T-helper 1 cell (primary cell): ENCODE measurements around the gene IL15RA.
"Not testable (repeated sequence)": the region's sequence is repeated elsewhere in the genome, so short reads cannot be mapped to it uniquely, and the experiment has no call there.

ENCODE experiments used
- DNase-seq, 5 donors: peaks; one replicate each; pipeline ENCODE4 v3.0.0-alpha.2; 2012 to 2020

Gene IL15RA

DNA sequence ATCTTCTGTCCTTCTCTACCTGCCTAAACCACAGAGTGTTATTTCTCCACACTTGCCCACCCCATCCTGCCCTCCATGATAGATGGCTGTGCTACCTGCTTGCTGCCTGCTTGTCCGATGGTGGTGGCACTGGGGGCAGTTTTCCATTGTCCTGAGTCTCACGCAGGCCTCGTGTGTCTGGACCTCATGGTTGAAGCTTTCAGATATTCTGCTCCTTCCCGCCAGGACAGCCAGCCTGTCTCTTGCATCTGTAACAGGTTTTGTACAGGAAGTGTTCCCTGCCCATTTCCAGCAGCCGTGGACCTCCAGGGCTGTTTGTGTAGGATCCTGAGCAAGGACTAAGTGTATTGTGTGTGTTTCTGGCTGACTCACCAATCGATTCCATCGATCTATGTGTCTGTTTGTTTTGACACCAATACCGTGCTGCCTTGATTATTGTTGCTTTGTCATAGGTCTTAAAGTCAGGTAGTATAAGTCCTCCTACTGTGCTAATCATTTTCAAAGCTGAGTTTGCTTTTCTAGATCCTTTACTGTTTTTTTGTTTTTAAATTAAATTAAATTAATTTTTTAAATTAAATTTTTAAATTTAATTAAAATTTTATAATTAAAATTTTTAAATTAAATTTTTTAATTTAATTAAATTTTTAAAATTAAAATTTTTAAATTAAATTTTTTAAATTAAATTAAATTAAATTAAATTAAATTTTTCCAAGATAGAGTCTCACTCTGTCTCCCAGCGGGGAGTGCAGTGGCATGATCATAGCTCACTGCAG lies 8.5 kb downstream of the IL15RA start:
- no peak for DNase-seq

DNA sequence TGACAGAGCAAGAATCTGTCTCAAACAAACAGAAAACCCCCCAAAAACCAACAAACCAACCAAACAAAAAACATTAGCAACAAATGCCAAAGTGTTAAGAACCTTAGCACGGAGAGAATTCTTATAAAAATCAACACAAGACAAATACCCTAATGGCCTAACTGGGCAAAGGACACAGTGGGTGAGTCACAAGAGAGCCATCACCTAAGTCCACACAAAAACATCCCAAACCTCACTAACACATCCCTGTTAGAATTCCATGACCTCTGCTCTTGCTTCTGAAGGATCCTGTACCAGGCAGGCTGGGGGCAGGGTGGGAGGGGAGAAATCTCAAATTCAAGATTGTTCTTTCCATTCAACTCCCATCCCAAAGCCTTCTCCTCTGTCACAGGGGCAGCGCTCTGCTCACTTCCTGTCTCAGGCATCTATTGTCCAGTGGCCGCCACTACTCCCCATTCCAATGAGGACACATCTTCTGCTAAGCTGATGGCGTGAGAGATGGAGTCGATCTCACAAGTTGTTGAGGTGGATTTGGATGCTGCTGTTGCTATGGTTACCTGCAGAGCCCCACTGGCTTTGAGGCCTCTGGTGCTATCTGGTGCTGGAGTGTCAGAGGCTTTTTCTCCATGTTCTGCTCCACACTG lies 9.2 kb downstream of the IL15RA start:
- DNase-seq = no peak

DNA sequence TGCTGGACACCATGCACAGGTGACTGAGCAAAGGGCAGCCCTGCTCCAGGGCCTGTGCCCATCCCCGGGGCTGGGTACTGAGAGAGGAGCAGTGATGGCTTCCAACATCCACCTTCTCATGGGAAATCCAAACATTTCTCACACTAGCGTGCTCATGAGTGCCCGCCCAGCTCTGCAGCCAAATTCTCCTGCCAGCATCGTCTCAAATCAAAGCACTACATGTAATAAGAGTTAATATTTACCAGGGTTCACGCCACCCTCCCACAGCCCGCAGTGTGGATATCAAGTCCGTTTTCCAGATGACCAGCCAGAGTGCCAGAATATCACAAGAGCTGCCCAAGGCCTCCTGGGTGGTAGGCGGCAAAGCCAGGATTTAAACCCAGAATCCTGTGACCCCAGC lies 12.1 kb downstream of the IL15RA start:
- DNase-seq = no peak

DNA sequence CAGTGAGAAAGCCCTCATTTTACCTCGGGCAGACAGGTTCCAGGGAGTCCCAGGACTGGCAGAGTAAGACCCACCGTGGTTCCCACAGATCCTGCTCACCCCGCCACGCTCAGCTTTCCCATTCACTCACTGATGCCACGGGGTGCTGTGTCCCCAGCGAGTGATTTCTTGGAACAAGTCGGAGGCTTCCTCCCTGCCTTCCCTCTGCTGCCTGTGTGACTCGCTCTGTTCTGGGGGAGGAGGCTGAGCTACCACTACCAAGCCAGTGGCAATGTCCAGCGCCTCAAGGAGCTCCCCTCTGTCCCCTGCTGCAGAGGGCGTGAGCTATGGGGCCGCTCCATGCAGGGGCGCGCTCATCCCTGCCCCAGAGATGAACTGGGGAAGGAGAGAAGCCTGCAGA lies 12.6 kb downstream of the IL15RA start:
- DNase-seq = no peak

DNA sequence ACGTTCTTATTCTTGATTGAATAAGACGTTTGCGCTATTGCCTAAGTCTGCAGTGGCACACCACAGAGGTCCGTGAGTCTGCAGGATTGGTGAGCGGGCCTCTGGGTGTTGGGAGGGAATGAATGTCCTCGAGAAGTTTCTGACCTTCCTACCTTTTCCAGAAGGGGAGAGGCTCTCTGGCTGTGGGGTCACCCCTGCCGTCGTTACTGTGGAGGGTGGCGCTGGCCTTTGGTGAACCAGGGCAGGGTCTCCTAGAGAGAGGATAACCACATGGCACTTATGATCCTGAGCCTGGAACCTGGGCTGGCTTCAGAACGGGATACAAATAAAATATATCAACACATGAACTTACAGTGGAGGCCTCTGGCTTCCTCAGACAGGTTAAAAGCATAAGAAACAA lies 13.8 kb downstream of the IL15RA start:
- no peak for DNase-seq

DNA sequence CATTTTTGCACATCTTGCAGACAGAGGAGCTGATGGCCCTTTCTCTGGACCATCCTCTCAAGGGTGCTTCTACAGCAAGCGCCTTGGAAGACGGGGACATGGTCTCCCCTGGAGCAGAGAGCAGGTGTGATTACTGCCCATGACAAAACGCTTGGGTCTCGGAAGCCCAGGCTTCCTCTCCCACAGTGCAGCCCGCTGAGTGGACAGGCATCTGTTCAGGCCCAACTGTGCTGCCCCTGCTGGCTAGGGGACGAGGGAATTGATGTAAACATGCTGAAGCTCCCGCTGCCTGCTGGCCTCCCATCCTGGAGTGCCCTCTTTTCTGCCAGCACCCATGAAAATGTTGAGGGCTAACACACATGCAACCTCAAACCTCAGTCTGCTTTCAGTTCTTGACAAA lies 14.3 kb downstream of the IL15RA start:
- DNase-seq = no peak

DNA sequence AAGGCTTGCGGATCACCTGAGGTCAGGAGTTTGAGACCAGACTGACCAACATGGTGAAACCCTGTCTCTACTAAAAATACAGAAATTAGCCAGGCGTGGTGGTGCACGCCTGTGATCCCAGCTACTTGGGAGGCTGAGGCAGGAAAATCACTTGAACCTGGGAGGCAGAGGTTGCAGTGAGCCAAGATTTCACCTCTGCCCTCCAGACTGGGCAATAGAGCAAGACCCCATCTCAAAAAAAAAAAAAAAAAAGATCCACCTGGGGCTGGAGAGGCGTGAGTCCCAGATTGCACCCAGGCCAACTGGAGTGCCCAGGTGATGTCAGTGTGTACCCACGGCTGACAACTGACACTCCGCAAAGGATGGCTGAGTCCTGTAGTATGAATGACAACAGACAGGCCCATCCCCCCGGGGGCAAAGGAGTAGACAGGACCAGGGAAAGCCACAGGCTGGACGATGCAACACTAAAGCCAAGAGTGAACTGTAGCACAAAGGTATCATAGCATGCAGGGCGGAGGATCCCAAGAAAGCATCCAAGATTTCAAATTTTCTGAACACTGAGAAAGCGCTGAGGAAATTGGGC lies 14.9 kb downstream of the IL15RA start:
- DNase-seq = not testable (repeated sequence)

DNA sequence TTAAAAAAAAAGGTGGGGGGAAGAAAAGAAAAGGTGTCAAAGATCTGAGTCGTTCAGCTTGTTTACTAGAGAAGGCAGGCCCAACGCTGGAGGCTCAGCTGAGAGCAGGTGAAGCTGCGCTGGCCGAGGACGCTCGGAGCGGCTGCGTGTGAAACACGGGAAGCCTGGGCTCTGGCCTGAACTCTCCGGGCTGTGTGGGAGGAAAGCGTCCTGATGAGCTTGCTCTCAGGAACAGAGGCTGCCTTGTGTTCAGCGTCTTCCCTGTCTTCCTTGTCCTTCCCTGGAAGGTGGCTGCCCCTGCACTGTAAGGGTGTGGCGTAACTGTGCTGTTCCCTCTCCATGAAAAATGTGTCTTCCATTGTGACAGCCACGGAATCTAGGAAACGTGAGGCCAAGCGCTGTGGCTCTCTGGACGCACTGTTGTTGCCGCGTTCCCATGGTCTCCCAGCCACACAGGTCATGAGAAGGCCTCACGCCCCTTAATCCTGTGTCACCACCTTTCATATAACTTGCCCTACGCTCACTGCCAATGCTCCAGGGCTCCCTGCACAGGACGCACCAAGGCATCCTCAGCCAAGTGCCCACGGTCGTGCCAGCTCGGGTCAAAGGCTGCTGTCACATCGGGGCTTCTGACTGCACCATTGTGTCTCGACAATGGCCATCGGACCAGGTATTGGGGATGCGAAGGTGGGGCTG lies 15.8 kb downstream of the IL15RA start:
- DNase-seq = no peak

DNA sequence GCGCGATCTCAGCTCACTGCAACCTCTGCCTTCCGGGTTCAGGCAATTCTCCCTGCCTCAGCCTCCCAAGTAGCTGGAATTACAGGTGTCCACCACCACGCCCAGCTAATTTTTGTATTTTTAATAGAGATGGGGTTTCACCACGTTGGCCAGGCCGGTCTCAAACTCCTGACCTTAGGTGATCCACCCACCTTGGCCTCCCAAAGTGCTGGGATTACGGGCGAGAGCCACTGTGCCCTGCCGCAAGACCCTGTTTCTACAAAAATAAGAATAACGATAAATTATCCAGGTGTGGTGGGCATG lies 16.4 kb downstream of the IL15RA start:
- not testable (repeated sequence) for DNase-seq

DNA sequence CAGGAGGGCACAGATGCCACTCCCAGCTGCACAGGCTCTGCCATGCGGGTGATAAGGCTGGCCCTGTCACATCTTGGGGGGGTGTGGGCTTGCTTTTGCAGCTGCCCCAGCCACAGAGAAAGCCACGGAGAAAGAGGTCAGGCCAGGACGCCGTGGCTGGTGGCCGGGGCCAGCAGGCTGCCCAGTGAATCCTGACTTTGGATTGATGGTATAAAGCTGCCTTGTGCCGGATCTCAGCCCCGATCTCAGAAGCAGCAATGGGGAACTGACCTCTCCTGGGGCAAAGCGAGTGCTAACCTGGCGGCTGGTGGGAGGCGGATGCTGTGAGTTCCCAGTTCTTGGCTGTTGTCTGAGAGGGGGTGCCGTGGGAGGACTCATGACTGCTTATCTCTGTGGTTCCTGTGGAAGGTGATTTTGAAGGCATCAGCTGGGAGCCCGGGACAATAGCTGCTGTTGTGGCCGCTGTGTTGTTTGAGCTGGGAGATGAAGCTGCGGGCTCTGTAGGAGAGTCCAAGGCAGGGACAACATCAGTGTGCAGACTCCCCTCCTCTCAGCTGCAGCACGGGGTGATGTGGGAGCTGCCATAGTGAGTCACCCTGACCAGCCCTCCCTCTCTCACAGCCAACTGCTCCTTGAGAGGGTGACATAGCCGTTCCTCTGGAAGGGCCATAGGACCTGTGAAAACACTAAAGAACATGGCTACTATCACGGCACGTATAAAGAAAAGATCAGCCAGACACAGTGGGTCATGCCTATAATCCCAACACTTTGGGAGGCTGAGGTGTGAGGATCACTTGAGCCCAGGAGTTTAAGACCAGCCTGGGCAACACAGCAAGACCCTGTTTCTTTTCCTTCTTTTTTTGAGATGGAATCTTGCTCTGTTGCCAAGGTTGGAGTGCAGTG lies 17.0 kb downstream of the IL15RA start:
- DNase-seq = no peak

DNA sequence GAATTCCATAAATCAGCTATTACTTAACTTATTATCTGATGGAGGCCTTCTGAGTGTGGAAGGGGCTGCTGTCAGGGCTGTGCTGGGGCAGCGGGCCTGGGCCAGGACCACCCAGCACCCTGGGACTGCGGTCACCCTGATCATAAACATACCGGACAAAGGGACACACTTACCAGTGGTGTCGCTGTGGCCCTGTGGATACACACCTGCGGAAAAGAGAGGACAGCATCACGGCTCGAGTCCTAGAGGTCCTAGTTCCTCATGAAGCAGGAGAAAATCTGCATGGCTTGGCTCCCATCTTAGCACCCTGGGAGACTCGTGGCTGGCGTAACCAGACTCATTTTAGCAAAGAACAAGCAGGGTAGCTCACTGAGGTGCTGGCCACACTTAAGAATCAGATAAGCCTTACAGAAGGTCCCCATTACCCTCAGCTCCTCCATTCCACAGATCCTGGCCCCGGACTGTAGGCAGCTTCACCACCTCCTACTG lies 17.7 kb downstream of the IL15RA start:
- DNase-seq = no peak

DNA sequence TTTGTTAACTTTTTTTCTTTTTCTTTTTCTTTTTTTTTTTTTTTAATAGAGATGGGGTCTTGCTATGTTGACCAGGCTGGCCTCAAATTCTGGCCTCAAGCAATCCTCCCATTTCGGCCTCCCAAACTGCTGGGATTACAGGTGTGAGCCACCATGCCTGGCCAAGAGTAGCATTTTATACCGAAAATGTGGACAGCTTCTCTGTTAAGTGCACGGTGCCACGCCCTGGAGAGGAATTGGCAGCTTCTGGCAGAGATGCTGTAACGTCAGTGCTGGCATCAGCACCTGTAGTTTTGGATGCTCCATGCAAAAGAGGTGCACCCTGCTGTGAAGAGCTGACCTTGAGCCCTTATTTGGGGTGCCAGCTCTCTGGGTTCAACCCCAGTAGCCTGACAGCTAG lies 18.2 kb downstream of the IL15RA start:
- no peak for DNase-seq

DNA sequence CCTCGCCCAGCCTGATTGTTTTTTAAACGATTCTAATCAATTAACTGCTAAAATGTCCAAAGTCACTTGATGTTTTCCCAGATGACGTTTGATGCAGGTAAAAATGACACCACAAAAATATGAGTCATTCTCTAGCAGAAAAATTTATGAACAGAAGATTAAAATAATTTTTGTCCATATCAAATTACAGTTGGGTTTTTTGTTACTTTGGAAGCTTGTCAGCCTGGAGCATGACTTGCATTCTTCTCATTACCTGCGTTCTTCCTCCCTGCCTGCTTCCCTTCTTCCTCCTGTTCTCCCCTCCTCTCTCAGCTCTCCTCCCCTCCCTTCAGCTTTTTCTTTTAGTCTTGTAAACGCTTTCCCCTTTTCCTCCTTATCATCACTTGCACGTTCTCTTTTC lies 18.7 kb downstream of the IL15RA start:
- DNase-seq = no peak

DNA sequence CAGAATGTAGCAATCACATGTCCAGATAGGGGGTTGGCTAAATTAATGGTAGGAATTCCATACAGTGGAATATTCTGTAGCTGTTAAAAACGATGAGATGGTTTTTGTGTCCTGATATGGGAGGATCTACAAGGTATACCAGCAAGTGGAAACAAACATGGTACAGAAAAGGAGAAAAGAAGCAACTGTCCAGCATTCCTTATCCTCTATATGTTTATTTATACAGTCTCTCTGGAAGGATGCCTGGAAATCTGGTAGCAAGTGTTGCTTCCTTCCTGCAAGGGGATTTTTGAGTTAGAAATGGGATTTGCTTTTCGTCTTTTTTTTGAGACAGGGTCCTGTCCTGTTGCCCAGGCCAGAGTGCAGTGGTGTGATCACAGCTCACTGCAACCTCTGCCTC lies 19.3 kb downstream of the IL15RA start:
- no peak for DNase-seq

DNA sequence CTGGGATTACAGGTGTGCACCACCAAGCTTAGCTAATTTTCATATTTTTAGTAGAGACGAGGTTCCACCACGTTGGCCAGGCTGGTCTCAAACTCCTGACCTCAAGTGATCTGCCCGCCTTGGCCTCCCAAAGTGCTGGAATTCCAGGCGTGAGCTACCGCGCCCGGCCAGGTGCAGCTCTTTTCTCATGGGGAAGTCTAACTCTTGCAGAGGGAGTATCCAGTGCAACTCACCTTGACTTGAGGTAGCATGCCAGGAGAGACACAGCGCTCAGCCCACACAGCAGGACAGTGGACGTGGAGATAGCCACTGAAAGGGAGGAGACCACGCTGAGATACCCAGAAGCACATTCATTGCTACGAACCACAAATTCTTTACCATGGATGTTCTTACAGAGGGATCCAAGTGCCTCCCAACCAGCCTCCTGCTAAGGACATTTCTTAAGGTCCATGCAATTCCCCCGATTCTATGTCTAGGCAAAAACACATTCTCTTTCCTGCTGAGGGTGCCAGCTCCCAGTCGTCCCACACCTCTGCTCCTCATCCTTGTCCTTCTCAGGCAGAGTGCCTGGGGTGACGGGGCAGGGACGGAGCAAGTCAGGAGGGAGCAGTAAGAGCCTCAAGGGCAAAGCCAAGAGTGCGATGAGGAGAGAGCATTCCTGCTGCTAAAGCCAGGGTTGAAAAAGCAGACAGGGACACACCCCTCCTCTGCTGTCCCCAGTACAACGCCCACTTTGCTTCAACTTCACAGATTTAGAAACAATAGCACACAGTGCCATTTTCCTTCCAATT lies 21.0 kb downstream of the IL15RA start:
- DNase-seq = no peak

DNA sequence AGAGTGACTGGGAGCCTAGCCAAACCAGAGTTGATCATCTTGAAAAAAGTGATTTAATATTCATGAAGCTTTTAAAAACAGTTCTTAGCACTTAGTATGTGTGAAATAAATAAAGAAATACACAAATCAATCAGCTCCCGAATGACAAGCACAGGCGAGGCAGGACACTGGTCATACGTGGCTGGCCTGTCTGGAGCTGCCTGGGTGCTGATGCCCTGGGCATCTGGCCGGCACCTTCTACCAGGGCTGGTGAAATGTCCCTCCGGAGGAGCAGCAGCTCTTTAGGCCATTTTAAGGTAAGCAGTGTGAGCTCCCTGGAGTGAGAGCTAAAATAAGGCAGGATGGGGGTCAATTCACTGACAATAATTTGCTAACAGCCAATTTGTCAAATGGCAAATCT lies 23.7 kb downstream of the IL15RA start:
- DNase-seq = no peak

DNA sequence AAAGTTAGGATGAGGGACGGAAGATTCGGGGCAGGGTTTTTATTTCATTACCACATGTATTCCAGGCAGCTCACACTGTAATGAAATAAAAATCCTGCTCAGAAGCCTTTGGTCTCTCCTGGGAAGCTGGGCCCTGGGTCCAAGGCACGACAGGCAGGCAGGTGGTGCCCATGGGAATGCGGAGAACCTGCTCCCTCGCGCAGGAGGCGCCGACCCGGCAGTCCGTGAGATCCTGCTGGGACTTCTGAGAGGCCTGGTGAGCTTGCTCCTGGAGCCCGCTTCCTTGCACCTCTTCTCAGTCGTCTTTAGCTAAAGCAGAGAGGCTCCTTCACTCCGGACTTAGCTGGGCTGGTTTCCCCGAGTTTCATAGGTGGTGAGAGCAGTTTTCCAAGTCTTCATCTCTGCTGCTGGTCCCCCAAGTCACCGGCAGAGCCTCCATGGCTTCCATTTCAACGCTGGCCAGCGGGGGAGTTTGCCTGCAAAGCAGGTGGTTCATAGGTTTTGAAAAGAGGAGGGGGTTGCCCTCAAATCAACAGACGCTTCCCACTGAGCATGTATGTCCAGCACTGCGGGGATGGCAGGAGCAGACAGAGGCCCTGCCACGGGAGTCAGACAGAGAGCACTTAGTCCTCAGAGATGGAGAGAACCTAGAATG lies 24.5 kb downstream of the IL15RA start:
- DNase-seq = no peak

DNA sequence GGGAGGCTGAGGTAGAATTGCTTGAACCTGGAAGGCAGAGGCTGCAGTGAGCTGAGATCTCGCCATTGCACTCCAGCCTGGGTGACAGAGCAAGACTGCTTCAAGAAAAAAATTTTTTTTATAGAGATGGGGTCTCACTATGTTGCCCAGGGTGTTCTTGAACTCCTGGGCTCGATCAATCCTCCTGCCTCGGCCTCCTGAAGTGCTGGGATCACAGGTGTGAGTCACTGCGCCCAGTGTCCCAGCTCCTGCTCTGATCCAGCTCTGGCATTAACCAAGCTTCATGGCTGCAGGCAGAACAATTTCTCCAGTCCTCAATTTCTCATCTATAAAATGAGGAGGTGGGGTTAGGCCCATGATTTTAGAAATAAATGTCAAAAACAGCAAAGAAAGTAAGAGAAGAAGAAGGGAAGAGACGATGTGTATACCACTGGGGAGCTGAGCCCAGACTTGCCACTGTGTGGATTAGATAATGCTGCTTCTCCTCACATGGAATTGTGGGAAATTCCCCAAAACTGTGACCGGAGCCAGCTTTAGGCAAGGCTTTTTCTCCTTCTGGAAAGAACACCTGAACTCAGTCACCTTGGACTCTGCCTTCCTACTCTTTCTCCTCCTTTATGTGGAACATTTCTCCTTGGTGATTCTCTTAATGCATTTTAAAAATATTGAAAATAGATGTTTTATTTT lies 25.5 kb downstream of the IL15RA start:
- DNase-seq = no peak

DNA sequence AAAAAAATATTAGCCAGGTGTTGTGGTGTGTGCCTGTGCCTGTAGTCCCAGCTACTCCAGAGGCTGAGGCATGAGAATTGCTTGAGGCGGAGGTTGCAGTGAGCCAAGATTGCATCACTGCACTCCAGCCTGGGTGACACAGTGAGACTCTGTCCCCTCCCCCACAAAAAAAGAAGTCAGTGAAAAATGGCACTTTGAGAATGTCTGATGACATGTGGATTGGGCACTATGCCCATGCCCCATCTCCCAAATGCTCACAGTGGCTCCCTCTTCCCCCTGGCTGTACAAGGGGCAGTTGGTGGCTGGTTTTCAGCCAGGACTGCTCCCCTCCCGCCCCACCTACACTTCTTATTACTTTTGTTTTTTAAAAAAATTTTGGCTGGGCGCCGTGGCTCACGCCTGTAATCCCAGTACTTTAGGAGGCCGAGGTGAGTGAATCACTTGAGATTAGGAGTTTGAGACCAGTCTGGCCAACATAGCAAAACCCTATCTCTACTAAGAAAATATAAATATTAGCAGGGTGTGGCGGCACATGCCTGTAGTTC lies 26.1 kb downstream of the IL15RA start:
- DNase-seq = no peak
